Activated naive CD4-positive, alpha-beta T cell (primary cell): ENCODE data around the gene ZC3H10.
"Not testable (repeated sequence)": the region's sequence is repeated elsewhere in the genome, so short reads cannot be mapped to it uniquely, and the experiment has no call there.

ENCODE experiments used
- DNase-seq, 4 experiments: peaks; one replicate each; lab custom pipeline; 2025; lab: John Stamatoyannopoulos, UW

Gene ZC3H10, protein sequence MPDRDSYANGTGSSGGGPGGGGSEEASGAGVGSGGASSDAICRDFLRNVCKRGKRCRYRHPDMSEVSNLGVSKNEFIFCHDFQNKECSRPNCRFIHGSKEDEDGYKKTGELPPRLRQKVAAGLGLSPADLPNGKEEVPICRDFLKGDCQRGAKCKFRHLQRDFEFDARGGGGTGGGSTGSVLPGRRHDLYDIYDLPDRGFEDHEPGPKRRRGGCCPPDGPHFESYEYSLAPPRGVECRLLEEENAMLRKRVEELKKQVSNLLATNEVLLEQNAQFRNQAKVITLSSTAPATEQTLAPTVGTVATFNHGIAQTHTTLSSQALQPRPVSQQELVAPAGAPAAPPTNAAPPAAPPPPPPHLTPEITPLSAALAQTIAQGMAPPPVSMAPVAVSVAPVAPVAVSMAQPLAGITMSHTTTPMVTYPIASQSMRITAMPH

DNA sequence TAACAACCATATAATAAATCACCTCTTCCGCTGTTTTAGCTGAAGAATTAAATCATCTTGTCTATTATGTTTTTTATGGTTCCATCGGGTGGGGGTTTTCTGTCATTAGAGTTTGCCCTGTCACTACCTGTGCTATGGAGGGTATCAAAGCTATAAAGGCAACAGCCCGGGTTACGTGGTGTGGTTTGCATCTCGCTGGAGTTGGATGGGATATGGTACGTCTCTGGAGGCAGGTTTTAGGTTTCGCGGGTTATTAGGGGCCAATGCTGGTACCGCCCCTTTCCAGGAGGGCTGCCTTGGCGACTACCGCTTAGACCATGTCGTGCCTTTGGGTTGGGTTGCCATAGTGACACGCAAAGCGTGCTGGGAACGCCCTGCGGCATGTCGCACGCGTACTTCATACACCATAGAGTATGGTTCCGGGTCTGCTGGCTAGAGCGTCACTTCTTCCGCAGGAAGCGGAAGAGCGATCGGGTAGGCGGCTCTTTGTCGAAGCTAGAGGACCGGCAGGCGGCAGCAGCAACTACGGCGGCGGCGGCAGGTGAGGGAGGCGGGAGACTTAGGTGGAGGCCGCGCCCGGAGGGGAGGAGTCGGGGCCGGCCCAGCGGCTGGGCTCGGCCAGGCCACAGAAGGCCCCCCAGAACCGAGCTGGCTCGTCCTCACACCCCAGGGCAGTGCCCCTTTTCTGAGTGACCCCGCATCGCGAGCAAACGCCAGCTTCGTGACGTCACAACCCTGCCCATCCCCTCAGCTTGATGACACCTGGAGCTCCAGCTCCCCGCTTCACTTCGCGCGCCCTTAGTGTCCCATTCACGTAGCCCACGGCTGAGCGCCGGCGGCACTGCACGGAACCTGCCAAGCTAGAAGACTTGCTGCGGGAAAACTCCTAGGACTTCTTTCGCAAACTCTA lies at the start of gene ZC3H10:
ZC3H10 (plus strand) TSS at position 489 of the 910 bp plus-strand sequence. CDS start 2,297 bp downstream, outside the sequence.
- DNase-seq = peak; percentile 88 to 95 (median 93)

DNA sequence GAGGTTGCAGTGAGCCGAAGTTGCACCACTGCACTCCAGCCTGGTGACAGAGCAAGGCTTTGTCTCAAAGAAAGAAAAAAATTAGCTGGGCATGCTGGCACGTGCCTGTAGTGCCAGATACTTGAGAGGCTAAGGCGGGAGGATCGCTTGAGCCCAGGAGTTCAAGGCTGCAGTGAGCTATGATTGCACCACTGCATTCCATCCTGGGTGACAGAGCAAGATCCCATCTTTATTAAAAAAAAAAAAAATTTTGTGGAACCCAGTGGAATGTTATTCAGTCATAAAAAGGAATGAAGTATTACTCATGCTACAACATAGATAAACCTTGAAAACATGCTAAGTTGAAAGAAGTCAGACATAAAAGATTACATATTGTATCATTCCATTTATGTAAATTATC lies 46.4 kb upstream of the ZC3H10 start:
- DNase-seq = no peak

DNA sequence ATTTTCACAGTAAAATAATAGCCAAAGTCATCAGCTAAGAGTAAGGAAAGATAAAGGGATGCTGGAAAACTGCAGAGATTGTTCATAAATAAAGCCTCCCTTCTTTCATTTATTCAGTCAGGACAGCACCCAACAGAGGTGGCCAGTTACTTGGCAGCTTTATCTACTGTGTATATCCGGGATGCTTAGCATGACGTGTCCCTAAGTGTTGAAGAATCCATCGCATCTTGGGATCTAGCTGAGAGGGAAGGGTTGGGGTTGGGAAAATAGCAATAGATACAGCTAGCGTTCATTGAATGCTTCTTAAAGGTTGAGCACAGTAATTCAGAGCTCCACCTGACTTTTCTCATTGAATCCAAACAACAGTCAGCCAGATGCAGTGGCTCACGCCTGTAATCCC lies 43.7 kb upstream of the ZC3H10 start:
- DNase-seq = no peak

DNA sequence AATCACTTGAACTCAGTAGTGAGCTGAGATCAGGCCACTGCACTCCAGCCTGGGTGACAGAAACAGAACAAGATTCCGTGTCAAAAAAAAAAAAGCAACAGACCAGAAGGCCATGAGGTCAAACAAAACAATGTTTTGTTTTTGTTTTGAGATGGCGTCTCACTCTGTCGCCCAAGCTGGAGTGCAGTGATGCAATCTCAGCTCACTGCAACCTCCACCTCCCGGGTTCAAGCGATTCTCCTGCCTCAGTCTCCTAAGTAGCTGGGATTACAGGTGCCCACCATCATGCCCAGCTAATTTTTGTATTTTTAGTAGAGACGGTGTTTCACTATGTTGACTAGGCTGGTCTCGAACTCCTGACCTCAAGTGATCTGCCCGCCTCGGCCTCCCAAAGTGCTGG lies 40.1 kb upstream of the ZC3H10 start:
- DNase-seq = not testable (repeated sequence)

DNA sequence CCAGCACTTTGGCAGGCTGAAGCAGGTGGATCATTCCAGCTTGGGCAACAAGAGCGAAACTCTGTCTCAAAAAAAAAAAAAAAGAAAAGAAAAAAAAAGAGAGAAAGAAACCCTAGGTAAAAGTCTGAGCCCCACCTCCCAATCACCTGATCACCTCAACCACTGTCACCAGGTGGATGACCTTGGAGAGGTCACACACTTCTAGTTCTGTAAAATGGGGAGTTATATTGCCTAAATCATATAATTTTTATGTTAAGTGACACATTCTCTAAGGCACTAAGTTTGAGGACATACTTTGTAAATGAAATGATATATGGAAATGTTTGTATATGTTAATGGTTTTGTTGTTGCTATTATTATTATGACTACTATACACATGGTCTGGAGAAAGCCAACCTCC lies 39.6 kb upstream of the ZC3H10 start:
- DNase-seq = no peak

DNA sequence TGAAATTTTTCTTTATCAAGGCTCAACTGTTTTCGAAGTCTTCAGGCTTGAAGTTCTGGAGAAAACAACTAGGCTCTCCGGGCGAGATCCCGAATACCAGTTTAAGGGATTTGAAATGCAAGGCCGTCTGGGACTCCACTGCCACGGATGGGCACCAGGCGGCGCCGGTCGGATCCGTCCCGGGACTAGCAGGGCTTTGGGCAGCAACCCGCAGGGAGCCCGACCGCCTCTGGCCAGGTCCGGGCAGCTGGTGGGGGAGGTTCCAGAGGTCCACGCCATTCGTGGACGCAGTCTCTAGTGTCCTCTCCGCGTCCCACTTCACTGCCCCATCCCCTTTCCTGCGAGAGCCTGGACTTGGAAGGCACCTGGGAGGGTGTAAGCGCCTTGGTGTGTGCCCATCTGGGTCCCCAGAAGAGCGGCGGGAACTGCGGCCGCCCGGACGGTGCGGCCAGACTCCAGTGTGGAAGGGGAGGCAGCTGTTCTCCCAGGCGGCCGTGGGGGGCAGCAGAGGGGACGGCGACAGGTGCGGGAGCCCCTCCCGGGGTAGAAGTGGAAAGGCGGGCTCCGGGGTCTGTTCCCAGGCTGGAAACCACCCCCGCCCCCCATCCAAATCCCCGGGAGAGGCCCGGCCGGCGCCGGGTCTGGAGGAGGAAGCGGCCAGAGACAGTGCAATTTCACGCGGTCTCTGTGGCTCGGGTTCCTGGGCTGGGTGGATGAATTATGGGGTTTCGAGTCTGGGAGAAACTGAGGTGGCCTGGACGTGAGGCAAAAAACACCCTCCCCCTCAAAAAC lies 38.9 kb upstream of the ZC3H10 start:
- DNase-seq = peak in 3 of 4 experiments; percentile 6 to 35 (median 12)

DNA sequence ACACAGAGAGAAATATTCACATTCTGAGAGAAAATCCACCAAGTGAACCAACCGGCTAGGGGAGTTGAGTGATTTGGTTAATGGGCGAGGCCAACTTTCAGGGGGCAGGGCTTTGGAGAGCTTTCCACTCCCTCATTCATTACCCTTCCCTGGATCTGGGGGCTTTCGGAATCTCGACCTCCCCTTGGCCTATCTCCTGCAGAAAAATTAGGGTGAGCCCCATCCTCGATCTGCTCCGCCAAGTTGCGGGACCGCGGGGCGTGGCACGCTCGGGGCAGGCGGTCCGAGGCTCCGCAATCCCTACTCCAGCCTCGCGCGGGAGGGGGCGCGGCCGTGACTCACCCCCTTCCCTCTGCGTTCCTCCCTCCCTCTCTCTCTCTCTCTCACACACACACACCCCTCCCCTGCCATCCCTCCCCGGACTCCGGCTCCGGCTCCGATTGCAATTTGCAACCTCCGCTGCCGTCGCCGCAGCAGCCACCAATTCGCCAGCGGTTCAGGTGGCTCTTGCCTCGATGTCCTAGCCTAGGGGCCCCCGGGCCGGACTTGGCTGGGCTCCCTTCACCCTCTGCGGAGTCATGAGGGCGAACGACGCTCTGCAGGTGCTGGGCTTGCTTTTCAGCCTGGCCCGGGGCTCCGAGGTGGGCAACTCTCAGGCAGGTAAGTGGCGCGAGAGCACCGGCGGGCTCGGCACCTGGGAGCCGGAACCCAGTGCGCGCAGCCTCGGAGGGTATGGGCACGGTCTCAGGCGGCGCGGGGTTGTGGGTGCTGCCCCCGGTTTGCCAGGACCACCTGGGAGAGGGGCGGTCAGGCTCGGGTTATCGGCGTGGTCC lies 38.1 kb upstream of the ZC3H10 start, which contains the start of gene ERBB3:
ERBB3 (plus strand) TSS at position 443 of the 833 bp plus-strand sequence; CDS start at position 579, 136 bp downstream.
- DNase-seq = peak in 3 of 4 experiments; percentile 9 to 60 (median 17)

DNA sequence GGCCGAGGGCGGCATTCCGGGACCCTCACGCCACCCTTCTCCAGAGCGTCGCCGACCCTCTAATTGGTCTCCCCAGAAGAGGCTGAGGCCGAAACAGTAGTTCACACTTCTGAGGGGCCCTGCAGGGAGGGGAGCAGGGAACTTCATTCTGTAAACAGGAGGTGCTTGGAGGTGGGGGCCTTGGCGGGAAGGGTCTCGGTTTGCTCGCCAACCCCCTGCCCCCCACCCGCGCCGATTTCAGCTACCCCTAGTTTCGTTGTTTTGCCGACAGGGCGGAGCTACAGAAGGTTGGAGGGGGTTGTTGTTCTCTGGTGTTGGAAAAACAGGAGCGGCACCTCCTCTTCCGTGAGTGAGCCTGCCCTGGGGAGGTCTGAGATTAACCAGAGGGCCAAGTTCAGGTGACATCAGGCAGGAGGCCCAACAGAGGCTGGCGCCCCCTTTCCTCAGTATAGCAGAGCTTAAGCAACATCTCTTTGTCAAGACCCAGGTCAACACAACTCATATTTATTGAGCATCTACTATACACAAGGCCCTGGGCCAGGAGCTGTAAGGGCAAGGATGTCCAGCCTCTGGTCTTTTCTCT lies 37.4 kb upstream of the ZC3H10 start:
- no peak for DNase-seq

DNA sequence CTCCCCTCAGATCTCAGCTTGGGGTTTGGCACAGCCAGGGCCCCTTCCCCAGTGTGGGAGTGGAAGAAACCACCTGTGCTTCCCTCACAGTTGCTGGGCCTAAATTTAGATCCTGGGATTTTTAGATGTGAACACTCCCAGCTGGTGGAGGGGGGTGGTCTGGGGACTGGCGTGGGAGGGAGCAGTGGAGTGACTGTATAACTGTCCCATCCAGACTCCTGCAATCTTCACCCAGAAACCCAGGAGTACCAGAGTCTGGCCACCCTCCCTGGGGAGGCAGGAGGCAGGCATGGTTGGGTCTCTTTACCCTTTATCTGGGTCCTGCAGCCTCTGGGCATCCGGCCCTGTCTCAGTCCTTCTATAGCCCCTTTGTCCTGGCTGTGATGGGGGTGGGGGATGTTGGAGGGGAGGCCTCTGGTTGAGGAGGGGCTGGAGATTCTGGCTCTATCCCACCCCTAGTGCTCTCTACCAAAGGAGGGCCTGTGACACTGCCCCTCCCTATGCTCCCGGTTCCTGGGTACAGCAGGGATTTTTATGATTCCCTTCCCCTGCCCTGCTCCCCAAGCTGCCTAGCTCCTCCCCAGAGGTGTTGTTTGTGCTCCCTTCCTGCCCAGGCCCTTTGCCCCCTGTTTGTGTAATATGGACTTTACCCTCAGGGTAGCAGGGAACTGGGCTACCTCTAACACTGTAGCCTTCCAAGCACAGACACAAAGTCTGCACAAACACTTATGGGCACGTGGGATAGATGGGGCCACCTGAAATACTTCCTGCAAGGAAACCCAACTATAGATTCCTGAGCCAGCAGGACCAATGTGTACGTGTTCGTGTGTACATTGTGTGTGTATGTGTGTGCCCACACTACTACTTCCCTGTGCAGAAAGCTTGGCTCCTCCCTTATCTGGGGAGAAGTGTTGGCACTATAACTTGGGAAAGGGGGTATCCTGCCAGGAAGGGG lies 36.4 kb upstream of the ZC3H10 start:
- DNase-seq = no peak

DNA sequence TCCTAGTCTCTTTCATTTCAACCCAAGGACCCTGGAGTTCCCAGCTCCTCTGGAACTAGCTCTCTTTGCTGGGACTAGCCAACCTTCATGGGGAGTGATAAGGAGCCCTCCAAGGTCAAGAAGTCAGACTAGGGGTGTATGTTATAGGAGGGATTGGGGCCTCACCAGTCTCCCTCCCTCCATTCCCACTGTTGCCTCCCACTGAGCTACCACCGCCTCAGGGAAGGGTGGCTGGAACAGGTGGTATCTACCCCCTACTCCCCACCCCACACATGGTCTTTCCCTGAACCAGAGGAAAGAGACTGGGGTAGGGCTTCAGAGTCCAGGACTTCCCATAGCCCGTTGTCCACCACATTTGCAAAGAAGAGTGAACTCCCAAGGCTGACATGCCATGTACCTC lies 35.7 kb upstream of the ZC3H10 start:
- no peak for DNase-seq

DNA sequence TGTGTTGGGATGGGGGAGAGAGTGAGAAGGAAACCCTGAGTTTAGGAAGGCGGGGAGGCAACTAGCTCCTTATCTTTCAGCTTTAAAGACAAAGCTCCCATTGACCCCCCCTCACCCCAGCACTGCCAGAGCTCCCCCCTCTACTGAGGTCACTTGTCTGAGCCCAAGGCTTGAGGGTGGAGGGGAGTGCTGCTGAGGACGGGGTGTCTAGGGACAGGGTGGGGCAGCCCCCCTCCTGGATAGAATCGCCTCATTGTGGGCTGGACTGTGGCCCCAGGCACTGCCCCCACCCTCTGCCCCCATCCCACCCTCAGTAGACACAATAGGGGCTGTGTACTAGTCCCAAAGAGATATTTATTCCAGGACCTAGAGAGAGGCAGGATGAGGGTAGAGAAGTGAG lies 35.1 kb upstream of the ZC3H10 start:
- no peak for DNase-seq

DNA sequence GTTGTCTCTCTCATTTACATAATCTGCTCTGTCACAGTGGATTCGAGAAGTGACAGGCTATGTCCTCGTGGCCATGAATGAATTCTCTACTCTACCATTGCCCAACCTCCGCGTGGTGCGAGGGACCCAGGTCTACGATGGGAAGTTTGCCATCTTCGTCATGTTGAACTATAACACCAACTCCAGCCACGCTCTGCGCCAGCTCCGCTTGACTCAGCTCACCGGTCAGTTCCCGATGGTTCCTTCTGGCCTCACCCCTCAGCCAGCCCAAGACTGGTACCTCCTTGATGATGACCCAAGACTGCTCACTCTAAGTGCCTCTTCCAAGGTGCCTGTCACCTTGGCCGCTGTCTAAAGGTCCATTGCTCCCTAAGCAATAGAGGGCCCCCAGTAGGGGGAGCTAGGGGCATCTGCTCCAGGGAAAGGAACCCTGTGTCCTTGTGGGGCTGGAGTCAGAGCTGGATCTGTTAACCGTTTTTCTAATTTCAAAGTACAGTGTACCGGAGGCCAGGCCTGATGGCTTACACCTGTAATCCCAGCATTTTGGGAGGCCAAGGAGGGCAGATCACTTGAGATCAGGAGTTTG lies 33.0 kb upstream of the ZC3H10 start:
- DNase-seq = no peak

DNA sequence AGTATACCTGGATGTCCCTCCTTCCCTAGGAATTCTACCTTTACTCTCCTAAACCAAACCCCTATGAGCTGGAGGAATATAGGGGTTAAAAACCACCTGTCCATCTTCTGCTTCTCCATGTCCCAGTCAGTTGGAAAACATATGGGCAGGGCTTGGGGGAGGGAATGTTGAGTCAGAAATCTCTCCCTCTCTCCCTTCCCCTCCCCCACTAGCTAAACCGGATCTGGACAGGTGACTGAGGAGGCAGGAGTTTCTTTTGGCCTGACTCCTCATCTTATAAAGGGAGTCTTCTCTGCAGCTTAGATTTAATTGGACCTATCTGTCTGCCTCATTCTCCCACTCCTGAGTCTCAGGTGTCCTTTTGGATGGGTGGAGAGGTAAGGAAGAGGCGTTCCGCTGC lies 32.0 kb upstream of the ZC3H10 start:
- DNase-seq = no peak

DNA sequence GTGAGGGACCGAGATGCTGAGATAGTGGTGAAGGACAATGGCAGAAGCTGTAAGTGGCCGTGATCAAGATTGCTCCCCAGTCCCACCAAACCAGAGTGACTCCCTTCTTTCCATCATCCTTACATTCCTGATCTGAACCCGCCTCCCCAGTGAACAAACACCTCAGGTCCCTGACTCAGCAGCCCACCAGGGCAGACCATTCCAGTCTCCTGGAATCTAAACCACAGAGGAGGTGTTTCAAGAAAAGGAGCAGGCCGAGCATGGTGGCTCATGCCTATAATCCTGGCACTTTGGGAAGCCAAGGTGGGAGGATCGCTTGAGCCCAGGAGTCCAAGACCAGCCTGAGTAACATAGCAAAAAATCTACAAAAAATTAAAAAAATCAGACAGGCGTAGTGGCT lies 31.5 kb upstream of the ZC3H10 start:
- DNase-seq = no peak

DNA sequence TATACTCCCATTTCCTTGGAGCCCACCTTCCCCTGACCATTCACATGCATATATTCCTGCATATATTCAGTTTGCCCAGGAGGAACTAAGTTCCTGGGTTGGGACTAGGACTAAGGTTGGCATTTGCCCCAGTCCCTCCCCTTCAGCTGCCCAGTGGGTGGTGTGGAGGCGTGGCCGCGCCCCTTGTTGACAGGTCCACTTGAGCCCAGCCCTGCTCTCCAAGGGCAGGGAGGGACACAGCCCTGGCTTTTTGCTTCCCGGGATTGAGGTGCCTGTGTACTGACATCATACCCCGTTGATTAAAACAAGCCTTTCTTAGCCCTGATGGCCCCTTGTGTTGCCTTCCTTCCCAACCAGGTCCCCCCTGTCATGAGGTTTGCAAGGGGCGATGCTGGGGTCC lies 30.8 kb upstream of the ZC3H10 start:
- no peak for DNase-seq

DNA sequence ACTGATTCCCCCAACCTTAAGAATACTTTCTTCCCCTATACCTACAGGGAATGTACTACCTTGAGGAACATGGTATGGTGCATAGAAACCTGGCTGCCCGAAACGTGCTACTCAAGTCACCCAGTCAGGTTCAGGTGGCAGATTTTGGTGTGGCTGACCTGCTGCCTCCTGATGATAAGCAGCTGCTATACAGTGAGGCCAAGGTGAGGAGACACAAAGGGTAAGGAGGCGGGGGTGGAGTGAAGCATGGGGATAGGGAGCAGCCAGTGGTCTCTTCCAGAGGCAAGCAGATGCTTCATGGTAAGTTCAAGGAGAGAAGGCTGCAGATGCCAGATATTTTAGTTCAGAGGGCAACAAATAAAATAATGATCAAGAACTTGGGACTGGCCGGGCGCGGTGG lies 20.3 kb upstream of the ZC3H10 start:
- no peak for DNase-seq

DNA sequence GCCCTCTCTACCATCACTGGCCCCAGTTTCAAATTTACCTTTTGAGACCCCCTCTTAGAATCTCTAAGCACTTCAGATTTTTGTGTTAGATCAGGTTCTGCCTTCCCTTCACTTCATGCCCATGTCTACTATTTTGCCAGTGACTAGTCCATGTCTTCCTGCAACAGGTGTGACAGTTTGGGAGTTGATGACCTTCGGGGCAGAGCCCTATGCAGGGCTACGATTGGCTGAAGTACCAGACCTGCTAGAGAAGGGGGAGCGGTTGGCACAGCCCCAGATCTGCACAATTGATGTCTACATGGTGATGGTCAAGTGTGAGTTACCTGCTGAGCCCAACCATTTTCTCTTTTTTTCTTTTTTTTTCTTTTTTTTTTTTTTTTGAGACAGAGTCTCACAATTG lies 19.5 kb upstream of the ZC3H10 start:
- no peak for DNase-seq

DNA sequence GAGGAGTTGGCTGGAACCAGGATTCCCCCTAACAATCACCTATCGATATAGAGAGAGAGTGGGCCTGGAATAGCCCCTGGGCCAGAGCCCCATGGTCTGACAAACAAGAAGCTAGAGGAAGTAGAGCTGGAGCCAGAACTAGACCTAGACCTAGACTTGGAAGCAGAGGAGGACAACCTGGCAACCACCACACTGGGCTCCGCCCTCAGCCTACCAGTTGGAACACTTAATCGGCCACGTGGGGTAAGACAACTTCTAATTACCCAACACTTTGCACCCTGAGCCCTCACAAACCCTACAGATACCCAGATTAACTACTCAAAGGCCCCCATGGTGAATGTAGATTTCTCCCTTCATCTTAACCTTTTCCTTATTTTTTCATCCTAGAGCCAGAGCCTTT lies 18.3 kb upstream of the ZC3H10 start:
- DNase-seq = no peak

DNA sequence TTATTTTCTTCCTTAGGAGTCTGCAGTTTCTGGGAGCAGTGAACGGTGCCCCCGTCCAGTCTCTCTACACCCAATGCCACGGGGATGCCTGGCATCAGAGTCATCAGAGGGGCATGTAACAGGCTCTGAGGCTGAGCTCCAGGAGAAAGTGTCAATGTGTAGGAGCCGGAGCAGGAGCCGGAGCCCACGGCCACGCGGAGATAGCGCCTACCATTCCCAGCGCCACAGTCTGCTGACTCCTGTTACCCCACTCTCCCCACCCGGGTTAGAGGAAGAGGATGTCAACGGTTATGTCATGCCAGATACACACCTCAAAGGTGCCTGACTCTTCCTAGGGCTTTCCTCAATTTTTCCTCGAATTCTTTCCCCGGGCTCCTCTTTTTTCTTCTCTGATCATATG lies 17.0 kb upstream of the ZC3H10 start:
- no peak for DNase-seq
